Parietal lobe (tissue), 2 donors: ENCODE data around the gene LINC00237. TPM values are rescaled to one million over a fixed set of nuclear protein-coding genes. Genes with fewer than 3 reads are reported as not detected.

Source experiments
- small RNA-seq: library from RNA; depleted of rRNA; stranded (forward); fragments of <200 nt; gene quantifications from one replicate; pipeline ENCODE3, GENCODE V24; 2014; ENCODE audit warnings: low replicate concordance
- total RNA-seq: library from RNA; depleted of rRNA; stranded (reverse); fragments of >200 nt; gene quantifications from one replicate; pipeline ENCODE4 v1.2.3, GENCODE V29; 2014

Gene LINC00237
- total RNA-seq = 2.8 TPM

DNA sequence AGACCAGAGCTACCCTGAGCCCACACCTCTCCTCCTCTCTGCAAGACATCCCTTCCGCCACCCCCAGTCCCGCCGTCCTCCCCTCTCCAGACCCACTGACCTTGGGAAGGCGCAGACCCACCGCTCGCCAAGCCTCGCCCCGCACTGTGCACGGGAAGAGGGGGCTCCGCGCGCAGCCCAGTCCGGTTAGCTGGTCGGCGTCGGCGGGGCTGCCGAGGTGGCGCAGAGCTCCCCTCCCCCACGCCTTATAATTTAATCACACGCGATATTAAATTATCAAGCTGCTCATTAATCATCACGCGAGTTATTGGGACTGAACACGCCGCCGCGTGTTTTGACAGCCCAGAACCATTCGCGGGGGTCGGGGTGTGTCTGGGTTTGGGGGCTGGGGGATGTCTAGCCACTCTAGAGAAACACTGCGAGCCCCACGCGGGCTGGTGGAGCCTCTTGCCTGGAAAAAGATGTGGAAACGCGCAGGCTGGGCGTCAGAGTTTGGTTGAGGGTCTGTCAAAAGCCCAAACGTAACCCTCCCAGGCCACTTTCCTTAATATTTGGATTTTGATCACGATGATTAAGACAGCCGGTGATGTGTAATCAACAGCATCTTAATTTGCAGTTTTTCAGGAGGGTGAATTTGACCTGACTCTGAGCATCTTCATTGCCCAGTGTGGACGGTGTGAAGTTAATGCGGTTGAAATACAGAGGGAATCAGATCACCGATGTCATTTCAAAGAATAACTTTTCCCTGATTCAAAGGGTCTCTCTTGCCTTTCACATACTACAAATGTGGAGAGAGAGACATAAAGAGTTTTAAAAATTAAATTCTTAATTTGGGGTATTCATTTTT lies at the start of gene LINC00237:
Gene LINC00237, minus strand, starts transcription at position 188 of the 847 bp plus-strand sequence.

DNA sequence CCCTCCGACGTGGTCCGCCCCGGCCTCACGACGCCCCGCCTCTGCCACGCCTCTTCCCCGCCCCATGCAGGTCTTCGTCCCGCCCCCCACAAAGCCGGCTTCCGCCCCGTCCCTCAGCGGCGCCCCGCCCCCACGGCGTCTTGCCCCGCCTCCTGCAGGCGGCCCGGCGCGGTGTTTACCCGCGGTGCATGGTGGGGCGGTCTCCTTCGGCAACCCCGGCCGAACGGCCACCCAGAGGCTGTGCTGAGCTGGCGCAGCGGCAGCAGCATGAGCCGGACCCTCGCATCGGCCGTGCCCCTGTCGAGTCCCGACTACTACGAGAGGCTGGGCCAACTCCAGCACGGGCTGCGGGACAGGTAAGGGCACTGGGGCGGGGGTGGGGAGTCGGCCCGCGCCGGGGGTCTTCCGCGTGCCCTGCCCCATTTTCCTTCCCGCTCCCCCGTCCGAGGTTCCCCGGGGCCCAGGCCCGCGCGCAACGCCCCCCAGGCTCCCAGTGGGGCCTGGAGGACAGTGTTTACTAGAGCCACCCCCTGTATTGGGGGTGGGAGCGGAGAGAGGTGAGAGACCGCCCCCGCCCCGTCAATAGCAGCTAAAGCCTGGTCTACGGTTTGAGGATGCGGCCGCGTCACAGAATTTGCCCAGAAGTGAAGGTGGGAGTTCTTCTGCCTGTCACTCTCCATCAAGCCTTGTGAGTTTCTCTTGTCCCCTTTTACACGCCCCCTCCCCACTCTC lies 19.9 kb upstream of the LINC00237 start, which contains the start of gene KIZ:
Gene KIZ, plus strand, starts transcription at position 234 of the 732 bp plus-strand sequence. Its CDS starts 34 bp downstream, at position 268.

Small RNA genes lying within 50 kb of the gene (small RNA-seq; reads per million reads assigned to genes)
- gene RNA5SP477 = not detected

Other genes with a start within 250 kb of the LINC00237 start
- 20.0 TPM for gene KIZ, start 19.7 kb upstream of the LINC00237 start, total RNA-seq
- 77.6 TPM for gene XRN2, start 197.0 kb upstream of the LINC00237 start, total RNA-seq